H9 (cell line): ENCODE data around the gene SLC17A7. TPM values are rescaled to one million over a fixed set of nuclear protein-coding genes. Genes with fewer than 3 reads are reported as not detected.

Source experiments
- DNase-seq: peaks from one replicate; pipeline ENCODE4 v3.0.0-alpha.2; 2017
- H2AFZ ChIP-seq: one replicate; pipeline ENCODE4 v1.6.1; 2013; ENCODE audit warnings: mild to moderate bottlenecking, low read length, control low read depth, moderate library complexity
- H2AK5ac ChIP-seq: 2 replicates; pipeline ENCODE4 v1.6.1; 2013; ENCODE audit warnings: low read length, control low read depth, mixed read lengths; ENCODE audit not compliant: insufficient read length
- H2BK120ac ChIP-seq: one replicate; pipeline ENCODE4 v1.6.1; 2013; ENCODE audit warnings: low read depth, mild to moderate bottlenecking, low read length, control low read depth, inconsistent platforms; ENCODE audit not compliant: poor library complexity, severe bottlenecking
- H2BK12ac ChIP-seq: 2 replicates; pipeline ENCODE4 v1.6.1; 2013; ENCODE audit warnings: low read length, control low read depth, mixed read lengths, low read depth; ENCODE audit not compliant: insufficient read length
- H2BK15ac ChIP-seq: 2 replicates; pipeline ENCODE4 v1.6.1; 2013; ENCODE audit warnings: low read depth, low read length, control low read depth
- H2BK20ac ChIP-seq: one replicate; pipeline ENCODE4 v1.6.1; 2013; ENCODE audit warnings: low read depth, mild to moderate bottlenecking, low read length, control low read depth, inconsistent platforms; ENCODE audit not compliant: poor library complexity, severe bottlenecking
- H2BK5ac ChIP-seq: 2 replicates; pipeline ENCODE4 v1.6.1; 2013; ENCODE audit warnings: low read length, control low read depth, mixed read lengths; ENCODE audit not compliant: insufficient read length
- H3K14ac ChIP-seq: 2 replicates; pipeline ENCODE4 v1.6.1; 2013; ENCODE audit warnings: low read length, control low read depth; ENCODE audit not compliant: insufficient read depth
- H3K18ac ChIP-seq: 2 replicates; pipeline ENCODE4 v1.6.1; 2013; ENCODE audit warnings: low read depth, mild to moderate bottlenecking, mixed read lengths, low read length, control low read depth; ENCODE audit not compliant: insufficient read length
- H3K23ac ChIP-seq: 2 replicates; pipeline ENCODE4 v1.6.1; 2013; ENCODE audit warnings: low read length, control low read depth, mixed read lengths, low read depth; ENCODE audit not compliant: insufficient read length
- H3K23me2 ChIP-seq: 2 replicates; pipeline ENCODE4 v1.6.1; 2013; ENCODE audit warnings: low read depth, mild to moderate bottlenecking, mixed read lengths, low read length, control low read depth; ENCODE audit not compliant: insufficient read length, poor library complexity, severe bottlenecking
- H3K27ac ChIP-seq: 2 replicates; pipeline ENCODE4 v1.5.1; 2013; ENCODE audit warnings: low read length, control low read depth, mixed read lengths, low read depth; ENCODE audit not compliant: insufficient read length
- H3K27me3 ChIP-seq: 2 replicates; pipeline ENCODE4 v1.6.1; 2013; ENCODE audit warnings: low read length, control low read depth, inconsistent platforms; ENCODE audit not compliant: insufficient read depth
- H3K4ac ChIP-seq: 2 replicates; pipeline ENCODE4 v1.6.1; 2013; ENCODE audit warnings: low read depth, mild to moderate bottlenecking, control low read depth, inconsistent platforms, low read length, moderate library complexity
- H3K4me1 ChIP-seq: 2 replicates; pipeline ENCODE4 v1.6.1; 2013; ENCODE audit warnings: low read length, control low read depth, inconsistent platforms; ENCODE audit not compliant: insufficient read depth
- H3K4me2 ChIP-seq: 2 replicates; pipeline ENCODE4 v1.6.1; 2013; ENCODE audit warnings: low read length, control low read depth, mixed read lengths; ENCODE audit not compliant: insufficient read length, insufficient read depth
- H3K56ac ChIP-seq: 2 replicates; pipeline ENCODE4 v1.6.1; 2013; ENCODE audit warnings: low read depth, mild to moderate bottlenecking, mixed read lengths, low read length, control low read depth; ENCODE audit not compliant: insufficient read length
- H3K79me1 ChIP-seq: 2 replicates; pipeline ENCODE4 v1.6.1; 2013; ENCODE audit warnings: low read depth, mild to moderate bottlenecking, moderate library complexity, low read length, control low read depth, inconsistent platforms; ENCODE audit not compliant: insufficient read depth, poor library complexity, severe bottlenecking
- H3K79me2 ChIP-seq: 2 replicates; pipeline ENCODE4 v1.6.1; 2013; ENCODE audit warnings: low read length, control low read depth, inconsistent platforms; ENCODE audit not compliant: insufficient read depth
- H3K9ac ChIP-seq: 2 replicates; pipeline ENCODE4 v1.6.1; 2013; ENCODE audit warnings: low read length, control low read depth, mixed read lengths; ENCODE audit not compliant: insufficient read length; ENCODE audit errors: extremely low read depth
- H3K9me3 ChIP-seq: one replicate; pipeline ENCODE4 v1.6.1; 2013; ENCODE audit warnings: low read depth, low read length, inconsistent platforms; ENCODE audit not compliant: control insufficient read depth
- H3T11ph ChIP-seq: one replicate; pipeline ENCODE4 v1.6.1; 2013; ENCODE audit warnings: mild to moderate bottlenecking, low read length, control low read depth, inconsistent platforms
- H4K20me1 ChIP-seq: one replicate; pipeline ENCODE4 v1.6.1; 2013; ENCODE audit not compliant: control insufficient read depth, insufficient read length, insufficient read depth
- H4K5ac ChIP-seq: 2 replicates; pipeline ENCODE4 v1.6.1; 2013; ENCODE audit warnings: low read depth, mild to moderate bottlenecking, mixed read lengths, low read length, control low read depth; ENCODE audit not compliant: insufficient read length
- H4K8ac ChIP-seq: replicated peaks from 2 replicates; pipeline ENCODE4 v1.6.1; 2013; ENCODE audit warnings: low read length, control low read depth, mixed read lengths, low read depth; ENCODE audit not compliant: insufficient read length
- H4K91ac ChIP-seq: 2 replicates; pipeline ENCODE4 v1.6.1; 2013; ENCODE audit warnings: low read depth, mild to moderate bottlenecking, moderate library complexity, mixed read lengths, low read length, control low read depth; ENCODE audit not compliant: insufficient read length
- H3K27ac Mint-ChIP-seq, 3 experiments: 2 replicates in 2 of 3; 3 replicates in 1 of 3; pipeline ENCODE4 v1.8.0; 2020 to 2021; ENCODE audit warnings: mixed read lengths in 3 of 3, mild to moderate bottlenecking in 1 of 3, moderate library complexity in 1 of 3
- H3K27me3 Mint-ChIP-seq: 2 replicates; pipeline ENCODE4 v1.8.0; 2021; ENCODE audit warnings: low read depth, mild to moderate bottlenecking, moderate library complexity, mixed read lengths
- H3K36me3 Mint-ChIP-seq, 3 experiments: 2 replicates in 2 of 3; 3 replicates in 1 of 3; pipeline ENCODE4 v1.8.0; 2020 to 2021; ENCODE audit warnings: low read depth in 3 of 3, mixed read lengths in 3 of 3; ENCODE audit not compliant: insufficient read depth in 1 of 3
- H3K4me1 Mint-ChIP-seq, 2 experiments: 2 replicates each; pipeline ENCODE4 v1.8.0; 2020; ENCODE audit warnings: mixed read lengths in 2 of 2
- H3K4me3 Mint-ChIP-seq, 2 experiments: 2 replicates in 1 of 2; 3 replicates in 1 of 2; pipeline ENCODE4 v1.8.0; 2020 to 2021; ENCODE audit warnings: mild to moderate bottlenecking in 2 of 2, mixed read lengths in 2 of 2, moderate library complexity in 1 of 2
- H3K9me3 Mint-ChIP-seq, 2 experiments: 2 replicates in 1 of 2; 3 replicates in 1 of 2; pipeline ENCODE4 v1.8.0; 2020; ENCODE audit warnings: mild to moderate bottlenecking in 2 of 2, mixed read lengths in 2 of 2, moderate library complexity in 1 of 2
- whole genome bisulfite sequencing: extraction: QIAGEN DNeasy Blood & Tissue Kit; methylation state at CpG from one replicate; pipeline ENCODE4 v1.1.7; 2013; ENCODE audit warnings: missing lambda C conversion rate, low lambda C conversion rate, mixed read lengths; ENCODE audit not compliant: insufficient read length; ENCODE audit errors: extremely low coverage; 5-methylcytosine and 5-hydroxymethylcytosine counted together
- total RNA-seq: library from RNA; stranded (reverse); gene quantifications from 2 replicates; pipeline ENCODE4 v1.2.1, GENCODE V29; 2021
- TF ChIP-seq, protein P1 (sequence below): fragments of 200-600 bp; sonication (generic); conservative IDR thresholded peaks from 3 replicates; pipeline ENCODE4 v1.8.0; 2021; ENCODE audit warnings: antibody characterized with exemption, mild to moderate bottlenecking

Gene SLC17A7
- total RNA-seq, 1 experiment from 2014 or later, result 1.3 TPM

DNA sequence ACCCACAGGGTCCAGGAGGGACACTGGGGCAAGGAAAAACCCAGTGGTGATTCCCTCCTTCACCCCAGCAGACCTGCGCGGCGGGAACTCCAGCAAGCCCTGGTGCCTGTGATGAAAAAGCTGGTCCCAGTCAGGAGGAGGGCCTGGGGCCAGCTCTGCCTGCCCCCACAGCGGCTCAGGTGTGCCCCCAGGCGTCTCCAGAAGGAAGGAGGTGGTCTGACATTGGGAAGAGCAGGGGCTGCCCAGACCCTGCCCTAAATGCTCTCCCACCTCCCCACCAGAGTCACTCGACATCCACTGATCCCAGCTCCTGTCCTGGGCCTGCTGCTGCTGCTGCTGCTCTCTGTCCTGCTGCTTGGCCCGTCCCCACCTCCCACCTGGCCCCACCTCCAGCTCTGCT, 24.2 kb downstream of the SLC17A7 start:
- Histone ChIP-seq H3T11ph (no peak overlapping the region), H3K14ac (no peak overlapping the region; the same call in 1 of the 2 replicates), H3K9ac (no peak overlapping the region), H2BK12ac (no peak overlapping the region), H3K23me2 (peaks cover 5% of the 10 kb centered on the region), H4K5ac (no peak overlapping the region), H2BK5ac (no peak overlapping the region), H2BK20ac (no peak overlapping the region), H3K4me1 (no peaks in the 10 kb centered on the region; the same call in 1 of the 2 replicates), H2BK15ac (no peak overlapping the region), H2AK5ac (no peak overlapping the region), H3K27me3 (peaks cover 7% of the 10 kb centered on the region; the same call in 1 of the 2 replicates), H3K79me2 (no peaks in the 10 kb centered on the region), H3K56ac (no peak overlapping the region), H4K20me1 (no peaks in the 10 kb centered on the region), H3K79me1 (no peaks in the 10 kb centered on the region), H4K8ac (no peak overlapping the region), H3K9me3 (no peaks in the 10 kb centered on the region), H2AFZ (no peak overlapping the region), H3K4ac (no peak overlapping the region), H2BK120ac (no peak overlapping the region), H3K23ac (no peak overlapping the region), H3K27ac (no peak overlapping the region), H3K4me2 (no peak overlapping the region), H4K91ac (no peak overlapping the region), H3K18ac (no peak overlapping the region)
- no CpG with 5 or more reads among the region's 7 CpGs for whole genome bisulfite sequencing
- TF ChIP-seq, protein P1, sequence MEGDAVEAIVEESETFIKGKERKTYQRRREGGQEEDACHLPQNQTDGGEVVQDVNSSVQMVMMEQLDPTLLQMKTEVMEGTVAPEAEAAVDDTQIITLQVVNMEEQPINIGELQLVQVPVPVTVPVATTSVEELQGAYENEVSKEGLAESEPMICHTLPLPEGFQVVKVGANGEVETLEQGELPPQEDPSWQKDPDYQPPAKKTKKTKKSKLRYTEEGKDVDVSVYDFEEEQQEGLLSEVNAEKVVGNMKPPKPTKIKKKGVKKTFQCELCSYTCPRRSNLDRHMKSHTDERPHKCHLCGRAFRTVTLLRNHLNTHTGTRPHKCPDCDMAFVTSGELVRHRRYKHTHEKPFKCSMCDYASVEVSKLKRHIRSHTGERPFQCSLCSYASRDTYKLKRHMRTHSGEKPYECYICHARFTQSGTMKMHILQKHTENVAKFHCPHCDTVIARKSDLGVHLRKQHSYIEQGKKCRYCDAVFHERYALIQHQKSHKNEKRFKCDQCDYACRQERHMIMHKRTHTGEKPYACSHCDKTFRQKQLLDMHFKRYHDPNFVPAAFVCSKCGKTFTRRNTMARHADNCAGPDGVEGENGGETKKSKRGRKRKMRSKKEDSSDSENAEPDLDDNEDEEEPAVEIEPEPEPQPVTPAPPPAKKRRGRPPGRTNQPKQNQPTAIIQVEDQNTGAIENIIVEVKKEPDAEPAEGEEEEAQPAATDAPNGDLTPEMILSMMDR, result peak; percentile 59
- H3K4me1 Mint-ChIP-seq, result peaks cover 59 to 75% of the 10 kb centered on the region in 2 experiments
- H3K27me3 Mint-ChIP-seq, result peaks cover 29% of the 10 kb centered on the region
- H3K9me3 Mint-ChIP-seq, result peaks cover 0 to 5% of the 10 kb centered on the region in 2 experiments; a peak in 2 of 5 replicates
- peak; percentile 68 for DNase-seq
- H3K36me3 Mint-ChIP-seq, result no peaks in the 10 kb centered on the region; a peak in 2 of 7 replicates
- H3K27ac Mint-ChIP-seq, result no peak overlapping the region
- no peak overlapping the region for H3K4me3 Mint-ChIP-seq
